SK-N-MC (cell line): ENCODE data around the gene CASTOR1.

Experiments
- EZH2 ChIP-seq: fragments of 200-600 bp; sonication (generic); IDR thresholded peaks from one replicate; pipeline ENCODE4 v1.6.1; 2017; ENCODE audit warnings: antibody characterized with exemption
- POLR2AphosphoS5 ChIP-seq: IDR thresholded peaks from 2 replicates; pipeline ENCODE4 v1.6.1; 2012; ENCODE audit warnings: mild to moderate bottlenecking, low read depth, low read length, borderline replicate concordance

DNA sequence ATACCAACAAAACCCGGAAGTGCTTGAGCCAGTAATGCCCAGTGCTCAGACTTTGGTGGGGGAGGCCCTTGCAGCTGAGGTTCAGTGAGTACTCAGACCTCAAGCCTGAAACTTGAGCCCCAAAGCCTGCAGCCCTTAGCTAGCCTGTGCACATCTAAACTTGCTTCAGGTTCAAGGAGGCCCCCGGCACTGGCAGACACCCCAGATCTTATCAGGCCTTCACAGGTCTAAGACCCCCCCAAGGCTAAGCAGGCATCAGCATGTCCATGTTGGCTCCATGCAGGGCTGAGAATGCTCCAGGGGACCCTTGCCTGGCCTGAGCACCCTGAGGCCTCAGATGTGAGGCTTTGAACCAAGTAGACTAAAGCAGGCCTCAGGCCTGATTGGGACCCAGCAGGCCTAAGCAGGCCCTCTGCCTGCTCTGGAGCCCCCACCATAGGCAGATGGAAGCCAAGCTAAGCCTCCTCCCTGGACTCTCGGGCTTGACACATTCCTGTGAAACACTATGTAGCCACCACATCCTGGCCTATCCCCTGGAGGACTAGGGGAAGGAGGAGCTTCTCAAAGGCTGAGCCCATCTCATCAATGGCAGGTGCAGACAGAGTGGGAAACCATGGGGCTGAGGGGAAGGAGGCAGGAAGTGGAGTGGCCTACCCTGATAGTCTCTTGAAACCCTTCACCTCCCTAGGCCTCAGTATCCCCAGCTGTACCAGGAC is 1.2 kb upstream of the CASTOR1 start:
- TF ChIP-seq POLR2AphosphoS5 (no peak), EZH2 (no peak)
